Measurements from ENCODE around the gene TCF4.

The TCF4 gene

GRCh38 chr18:55623626-55624025 lies 35.6 kb upstream of the TCF4 start:
- Histone ChIP-seq H3K9me3 (ENCODE audit: low read depth, low read length) (no peaks in the 10 kb centered on the region), H3K4me3 (no peak overlapping the region), H3K36me3 (ENCODE audit: insufficient read depth, low read length) (no peaks in the 10 kb centered on the region), H3K27ac (no peak overlapping the region), H3K9ac (ENCODE audit: insufficient read length) (no peak overlapping the region)
- TF ChIP-seq POLR2AphosphoS5 (IDR thresholded peaks at IDR 0.05; ENCODE audit: borderline replicate concordance, low read depth, low read length), result no peak
- no peak for TF ChIP-seq FOXP2 (optimal IDR thresholded peaks at IDR 0.05; ENCODE audit: control extremely low read depth, extremely low read length, insufficient read depth)
- TF ChIP-seq EZH2 (IDR thresholded peaks at IDR 0.05), result no peak
- no peak for DNase-seq (ENCODE audit: low read depth, low spot score)

- no peak overlapping the region for H3K9ac ChIP-seq (ENCODE audit: insufficient read length)
- H3K9me3 ChIP-seq (ENCODE audit: low read depth, low read length), result no peaks in the 10 kb centered on the region
- no peak overlapping the region for H3K4me3 ChIP-seq
- no peaks in the 10 kb centered on the region for H3K36me3 ChIP-seq (ENCODE audit: insufficient read depth, low read length)
- DNase-seq (ENCODE audit: low read depth, low spot score), result no peak
- no peak overlapping the region for H3K27ac ChIP-seq
- TF ChIP-seq EZH2 (IDR thresholded peaks at IDR 0.05) (no peak), POLR2AphosphoS5 (IDR thresholded peaks at IDR 0.05; ENCODE audit: borderline replicate concordance, low read depth, low read length) (no peak), FOXP2 (optimal IDR thresholded peaks at IDR 0.05; ENCODE audit: control extremely low read depth, extremely low read length, insufficient read depth) (no peak)
These were observed 22.5 kb upstream of the TCF4 start for GRCh38 chr18:55610506-55610905.

GRCh38 chr18:55609160-55609825 lies 21.3 kb upstream of the TCF4 start:
- H3K27ac ChIP-seq, result no peak overlapping the region

GRCh38 chr18:55608497-55608896 lies 20.5 kb upstream of the TCF4 start:
- H3K36me3 ChIP-seq (ENCODE audit: insufficient read depth, low read length), result no peaks in the 10 kb centered on the region
- H3K27ac ChIP-seq, result no peak overlapping the region
- DNase-seq (ENCODE audit: low read depth, low spot score), result no peak
- H3K4me3 ChIP-seq, result no peak overlapping the region
- H3K9ac ChIP-seq (ENCODE audit: insufficient read length), result no peak overlapping the region
- H3K9me3 ChIP-seq (ENCODE audit: low read depth, low read length), result no peaks in the 10 kb centered on the region
- TF ChIP-seq FOXP2 (optimal IDR thresholded peaks at IDR 0.05; ENCODE audit: control extremely low read depth, extremely low read length, insufficient read depth) (no peak), EZH2 (IDR thresholded peaks at IDR 0.05) (no peak), POLR2AphosphoS5 (IDR thresholded peaks at IDR 0.05; ENCODE audit: borderline replicate concordance, low read depth, low read length) (no peak)

More at GRCh38 chr18:55609160-55609825, 21.3 kb upstream of the TCF4 start:
- no peak for TF ChIP-seq FOXP2 (optimal IDR thresholded peaks at IDR 0.05; ENCODE audit: control extremely low read depth, extremely low read length, insufficient read depth)
- TF ChIP-seq EZH2 (IDR thresholded peaks at IDR 0.05), result no peak
- TF ChIP-seq POLR2AphosphoS5 (IDR thresholded peaks at IDR 0.05; ENCODE audit: borderline replicate concordance, low read depth, low read length), result no peak
- no peaks in the 10 kb centered on the region for H3K9me3 ChIP-seq (ENCODE audit: low read depth, low read length)
- no peak for DNase-seq (ENCODE audit: low read depth, low spot score)
- H3K36me3 ChIP-seq (ENCODE audit: insufficient read depth, low read length), result no peaks in the 10 kb centered on the region
- no peak overlapping the region for H3K4me3 ChIP-seq
- no peak overlapping the region for H3K9ac ChIP-seq (ENCODE audit: insufficient read length)

GRCh38 chr18:55607773-55608172 lies 19.8 kb upstream of the TCF4 start:
- Histone ChIP-seq H3K27ac (no peak overlapping the region), H3K9me3 (ENCODE audit: low read depth, low read length) (no peaks in the 10 kb centered on the region), H3K36me3 (ENCODE audit: insufficient read depth, low read length) (no peaks in the 10 kb centered on the region), H3K4me3 (no peak overlapping the region), H3K9ac (ENCODE audit: insufficient read length) (no peak overlapping the region)
- TF ChIP-seq FOXP2 (optimal IDR thresholded peaks at IDR 0.05; ENCODE audit: control extremely low read depth, extremely low read length, insufficient read depth) (no peak), POLR2AphosphoS5 (IDR thresholded peaks at IDR 0.05; ENCODE audit: borderline replicate concordance, low read depth, low read length) (no peak), EZH2 (IDR thresholded peaks at IDR 0.05) (no peak)
- no peak for DNase-seq (ENCODE audit: low read depth, low spot score)

- H3K9me3 ChIP-seq (ENCODE audit: low read depth, low read length), result no peaks in the 10 kb centered on the region
- no peak overlapping the region for H3K4me3 ChIP-seq
- no peak for DNase-seq (ENCODE audit: low read depth, low spot score)
- TF ChIP-seq FOXP2 (optimal IDR thresholded peaks at IDR 0.05; ENCODE audit: control extremely low read depth, extremely low read length, insufficient read depth), result no peak
- TF ChIP-seq POLR2AphosphoS5 (IDR thresholded peaks at IDR 0.05; ENCODE audit: borderline replicate concordance, low read depth, low read length), result no peak
- TF ChIP-seq EZH2 (IDR thresholded peaks at IDR 0.05), result no peak
- no peak overlapping the region for H3K9ac ChIP-seq (ENCODE audit: insufficient read length)
- H3K36me3 ChIP-seq (ENCODE audit: insufficient read depth, low read length), result no peaks in the 10 kb centered on the region
- H3K27ac ChIP-seq, result no peak overlapping the region
These were observed 17.8 kb upstream of the TCF4 start for GRCh38 chr18:55605733-55606338.

GRCh38 chr18:55603775-55604174 lies 15.8 kb upstream of the TCF4 start:
- H3K9ac ChIP-seq (ENCODE audit: insufficient read length), result no peak overlapping the region
- TF ChIP-seq EZH2 (IDR thresholded peaks at IDR 0.05) (no peak), FOXP2 (optimal IDR thresholded peaks at IDR 0.05; ENCODE audit: control extremely low read depth, extremely low read length, insufficient read depth) (no peak), POLR2AphosphoS5 (IDR thresholded peaks at IDR 0.05; ENCODE audit: borderline replicate concordance, low read depth, low read length) (no peak)
- no peak overlapping the region for H3K27ac ChIP-seq
- no peak overlapping the region for H3K4me3 ChIP-seq
- no peaks in the 10 kb centered on the region for H3K36me3 ChIP-seq (ENCODE audit: insufficient read depth, low read length)
- DNase-seq (ENCODE audit: low read depth, low spot score), result no peak
- no peaks in the 10 kb centered on the region for H3K9me3 ChIP-seq (ENCODE audit: low read depth, low read length)

- Histone ChIP-seq H3K36me3 (ENCODE audit: insufficient read depth, low read length) (no peaks in the 10 kb centered on the region), H3K4me3 (no peak overlapping the region), H3K27ac (no peak overlapping the region), H3K9me3 (ENCODE audit: low read depth, low read length) (no peaks in the 10 kb centered on the region), H3K9ac (ENCODE audit: insufficient read length) (no peak overlapping the region)
- TF ChIP-seq EZH2 (IDR thresholded peaks at IDR 0.05), result no peak
- no peak for DNase-seq (ENCODE audit: low read depth, low spot score)
These were observed 5.9 kb upstream of the TCF4 start for GRCh38 chr18:55593888-55594287.

GRCh38 chr18:55592572-55592971 lies 4.6 kb upstream of the TCF4 start:
- no peak for DNase-seq (ENCODE audit: low read depth, low spot score)
- Histone ChIP-seq H3K9ac (ENCODE audit: insufficient read length) (no peak overlapping the region), H3K27ac (no peak overlapping the region), H3K4me3 (no peak overlapping the region), H3K36me3 (ENCODE audit: insufficient read depth, low read length) (no peaks in the 10 kb centered on the region), H3K9me3 (ENCODE audit: low read depth, low read length) (no peaks in the 10 kb centered on the region)
- TF ChIP-seq FOXP2 (optimal IDR thresholded peaks at IDR 0.05; ENCODE audit: control extremely low read depth, extremely low read length, insufficient read depth) (no peak), POLR2AphosphoS5 (IDR thresholded peaks at IDR 0.05; ENCODE audit: borderline replicate concordance, low read depth, low read length) (no peak), EZH2 (IDR thresholded peaks at IDR 0.05) (no peak)
